Measurements from ENCODE around the gene HNRNPA3.
A peak's percentile ranks its signal among the peaks of the same experiment; 100 is the strongest.
"Not testable (repeated sequence)": the region's sequence is repeated elsewhere in the genome, so short reads cannot be mapped to it uniquely, and the experiment has no call there.

The HNRNPA3 gene

DNA sequence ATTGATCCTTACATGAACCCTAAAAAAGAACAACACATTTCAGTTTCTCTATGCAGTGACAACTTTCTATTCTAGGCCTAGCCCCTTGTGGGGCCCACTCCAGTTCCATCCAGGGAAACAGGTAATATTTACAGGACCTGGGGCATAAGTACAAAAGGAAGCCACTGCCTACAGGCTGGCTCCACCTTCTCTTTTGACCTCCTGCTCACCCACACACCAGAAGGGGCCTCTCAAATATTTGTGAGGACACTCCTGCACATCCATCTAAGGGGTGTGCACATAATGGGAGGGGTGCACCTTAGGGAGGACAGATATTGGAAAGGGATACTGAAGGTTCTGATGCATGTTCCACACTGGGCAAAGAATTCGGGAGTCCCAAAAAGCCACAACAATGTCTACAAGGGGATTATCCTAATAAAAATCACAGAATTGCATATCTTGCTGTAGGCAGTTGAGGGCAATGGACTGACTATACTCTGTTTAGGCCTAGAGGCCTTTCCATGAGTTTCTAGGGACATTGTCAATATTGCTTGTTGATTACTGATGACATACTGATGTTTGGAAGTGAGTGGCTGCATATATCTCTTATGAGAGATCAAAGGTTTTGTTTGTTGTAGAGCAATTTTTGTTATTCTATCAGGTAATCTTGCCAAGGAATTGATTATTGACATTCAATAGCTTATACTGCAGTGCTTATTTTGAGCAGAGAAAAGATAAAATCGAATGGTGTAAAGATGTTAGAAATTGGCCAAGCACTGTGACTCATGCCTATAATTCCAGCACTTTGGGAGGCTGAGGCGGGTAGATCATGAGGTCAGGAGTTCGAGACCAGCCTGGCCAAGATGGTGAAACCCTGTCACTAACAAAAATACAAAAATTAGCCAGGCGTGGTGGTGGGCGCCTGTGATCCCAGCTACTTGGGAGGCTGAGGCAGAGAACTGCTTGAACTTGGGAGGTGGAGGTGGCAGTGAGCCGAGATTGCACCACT is 23.8 kb upstream of the HNRNPA3 start:
- DNase-seq, result no peak

- no peak for DNase-seq
These were observed 21.7 kb upstream of the HNRNPA3 start for GRCh38 chr2:177190941-177191340.

DNA sequence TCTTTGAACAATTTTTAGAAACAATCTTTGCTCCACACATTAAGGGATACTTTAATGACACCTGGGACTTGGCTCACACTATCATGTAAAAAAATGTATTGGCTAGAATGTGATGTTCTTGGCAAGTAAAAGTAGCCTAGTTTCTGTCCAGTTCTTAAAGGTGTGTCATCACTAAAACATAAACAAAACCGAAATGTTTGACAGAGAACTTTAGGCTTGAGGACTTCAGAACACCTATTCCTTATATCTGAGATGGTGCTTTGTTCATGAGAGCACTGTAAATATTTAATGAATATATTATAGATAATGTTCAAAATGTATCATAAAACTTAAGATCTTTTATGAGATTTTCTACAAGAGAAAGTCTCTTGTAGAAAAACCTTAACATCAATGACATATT is 19.8 kb upstream of the HNRNPA3 start:
- DNase-seq, result no peak

DNA sequence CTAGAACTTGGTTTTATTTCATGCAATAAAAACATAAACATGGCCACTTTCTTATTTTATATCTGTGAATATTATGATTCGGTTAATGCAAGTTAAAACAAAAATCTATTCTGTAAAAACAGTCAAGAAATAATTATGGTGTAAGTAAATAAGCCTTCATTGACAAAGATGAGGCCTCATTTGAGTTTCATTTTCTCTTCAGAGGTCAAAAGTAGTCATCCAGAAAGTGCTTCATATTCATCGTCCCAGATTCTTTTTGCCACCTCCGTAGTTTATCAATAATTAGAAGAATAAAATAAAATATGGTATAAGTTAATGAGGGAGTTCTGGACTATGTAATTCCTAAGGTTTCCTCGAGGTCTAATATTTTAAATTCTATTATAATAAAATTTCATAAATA is 19.4 kb upstream of the HNRNPA3 start:
- no peak for DNase-seq

DNA sequence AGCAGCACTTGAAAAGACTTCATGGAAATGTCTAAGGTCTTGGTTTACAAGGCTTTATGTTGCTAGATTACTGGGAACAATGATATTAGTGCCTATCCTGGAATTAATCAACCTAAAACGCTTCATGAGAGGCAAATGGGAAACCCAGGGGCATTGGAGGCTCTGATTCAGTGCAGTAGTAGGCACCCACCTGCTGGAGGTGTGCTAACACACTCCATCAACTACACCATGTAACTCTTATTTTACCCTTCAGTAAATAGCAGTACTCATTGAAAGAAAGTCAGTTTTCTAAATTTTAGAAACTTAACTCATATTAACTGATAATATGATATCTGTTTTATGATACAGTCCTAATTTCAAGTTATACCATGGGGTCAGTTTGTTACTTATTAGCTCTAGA is 17.4 kb upstream of the HNRNPA3 start:
- DNase-seq, result no peak

DNA sequence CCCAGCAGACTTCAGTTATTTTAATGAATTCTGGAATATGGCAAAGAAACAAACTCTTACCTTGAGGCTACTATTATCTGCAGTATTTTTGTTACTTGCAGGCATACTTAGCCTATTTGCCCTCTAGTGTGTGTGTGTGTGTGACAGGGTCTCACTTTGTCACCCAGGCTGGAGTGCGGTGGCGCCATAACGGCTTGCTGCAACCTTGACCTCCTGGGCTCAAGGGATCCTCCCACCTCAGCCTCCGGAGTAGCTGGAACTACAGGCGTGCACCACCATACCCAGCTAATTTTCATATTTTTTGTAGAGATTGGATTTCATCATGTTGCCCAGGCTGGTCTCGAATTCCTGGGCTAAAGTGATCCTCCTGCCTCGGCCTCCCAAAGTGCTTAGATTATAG is 12.2 kb upstream of the HNRNPA3 start:
- DNase-seq, result not testable (repeated sequence)

GRCh38 chr2:177201919-177202346 is 10.7 kb upstream of the HNRNPA3 start:
- DNase-seq, result no peak

DNA sequence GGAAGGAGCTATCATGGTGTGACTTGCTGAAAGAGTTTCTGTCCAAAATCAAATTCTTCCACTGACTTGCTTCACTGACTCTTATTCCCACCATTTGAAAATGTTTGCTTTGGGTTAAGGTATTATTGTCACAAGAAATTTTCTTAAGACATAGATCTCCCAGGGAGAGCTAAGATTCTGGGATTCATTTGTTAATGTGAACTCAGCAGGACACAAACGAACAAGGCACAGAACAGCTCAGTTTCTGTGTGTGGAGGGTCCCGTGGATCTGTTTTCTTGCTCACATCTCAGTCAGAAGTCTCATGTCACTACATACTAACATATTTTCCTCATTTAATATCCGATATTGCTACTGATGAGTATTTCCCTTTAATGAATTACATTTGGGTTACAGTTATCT is 8.2 kb upstream of the HNRNPA3 start:
- no peak for DNase-seq

GRCh38 chr2:177207101-177207500 is 5.5 kb upstream of the HNRNPA3 start:
- no peak for DNase-seq

GRCh38 chr2:177211169-177211568 is 1.4 kb upstream of the HNRNPA3 start:
- no peak for DNase-seq

- peak; percentile 59 for DNase-seq
These were observed 953 bp upstream of the HNRNPA3 start for GRCh38 chr2:177211576-177212105.

DNA sequence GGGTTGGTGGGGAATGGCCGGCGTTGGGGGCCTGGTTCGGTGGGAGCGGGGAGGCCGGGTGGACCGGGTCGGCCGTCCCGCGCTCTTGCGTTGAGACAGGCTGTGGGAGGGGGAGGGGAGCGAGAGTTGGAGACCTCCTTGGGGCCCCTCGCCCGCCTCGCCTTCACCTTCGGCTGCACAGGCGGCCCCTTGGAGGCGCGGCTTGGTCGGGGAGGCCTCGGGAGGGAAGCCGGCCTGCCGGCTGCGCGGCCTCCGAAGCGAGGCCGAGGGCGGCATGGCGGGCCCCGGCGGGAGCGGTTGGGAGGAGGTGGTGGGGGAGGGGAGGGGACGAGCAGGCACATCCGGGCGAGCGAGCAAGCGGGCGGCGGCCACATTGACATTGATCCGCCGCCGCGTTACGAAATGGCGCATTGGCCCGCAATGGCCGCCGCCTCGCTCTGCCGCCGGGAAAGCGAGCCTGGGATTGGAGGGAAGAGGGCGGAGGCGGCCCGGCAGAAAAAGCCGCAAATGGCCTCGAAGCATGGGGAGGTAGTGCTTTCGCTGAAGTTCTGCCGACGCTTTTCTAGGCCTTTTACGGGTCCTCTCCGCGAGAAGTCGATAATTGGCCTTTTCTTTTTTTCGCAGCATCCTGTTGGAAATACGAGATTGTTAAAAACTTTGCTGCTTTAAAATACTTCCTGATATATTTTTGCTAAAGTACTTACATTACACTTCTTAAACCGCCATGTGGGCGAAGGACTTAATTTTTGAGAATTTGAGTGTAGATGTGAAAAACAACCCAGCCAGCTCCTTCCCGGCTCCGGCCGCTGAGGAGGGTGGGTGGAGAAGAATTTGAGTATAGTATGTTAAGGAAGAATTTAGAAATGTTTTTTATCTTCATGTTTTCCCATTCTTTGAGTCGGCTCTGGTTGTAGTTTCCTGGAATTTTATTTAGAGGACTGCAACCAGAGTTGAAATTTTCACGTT is 580 bp downstream of the HNRNPA3 start:
- DNase-seq, result peak; percentile 94

GRCh38 chr2:177217247-177217843 is 4.8 kb downstream of the HNRNPA3 start:
- DNase-seq, result no peak

DNA sequence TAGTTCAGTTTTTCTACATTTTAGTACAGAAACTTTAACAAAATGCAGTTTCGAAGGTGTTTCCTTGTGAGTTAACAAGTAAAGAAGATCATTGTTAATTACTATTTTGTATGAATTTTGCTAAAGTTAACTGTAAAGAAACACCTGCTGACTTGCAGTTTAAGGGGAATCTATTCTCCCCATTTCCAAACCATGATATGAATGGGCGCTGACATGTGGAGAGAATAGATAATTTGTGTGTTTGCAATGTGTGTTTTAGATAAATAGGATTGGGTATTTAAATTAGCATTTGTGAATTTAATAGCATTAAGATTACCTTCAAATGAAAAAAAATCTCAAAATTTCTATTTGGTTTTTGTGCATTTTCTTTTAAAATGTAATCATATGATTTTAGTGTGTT is 7.2 kb downstream of the HNRNPA3 start:
- not testable (repeated sequence) for DNase-seq

GRCh38 chr2:177221534-177221933 is 8.9 kb downstream of the HNRNPA3 start:
- DNase-seq, result no peak

- no peak for DNase-seq
These were observed 9.4 kb downstream of the HNRNPA3 start for GRCh38 chr2:177221970-177222369.

DNA sequence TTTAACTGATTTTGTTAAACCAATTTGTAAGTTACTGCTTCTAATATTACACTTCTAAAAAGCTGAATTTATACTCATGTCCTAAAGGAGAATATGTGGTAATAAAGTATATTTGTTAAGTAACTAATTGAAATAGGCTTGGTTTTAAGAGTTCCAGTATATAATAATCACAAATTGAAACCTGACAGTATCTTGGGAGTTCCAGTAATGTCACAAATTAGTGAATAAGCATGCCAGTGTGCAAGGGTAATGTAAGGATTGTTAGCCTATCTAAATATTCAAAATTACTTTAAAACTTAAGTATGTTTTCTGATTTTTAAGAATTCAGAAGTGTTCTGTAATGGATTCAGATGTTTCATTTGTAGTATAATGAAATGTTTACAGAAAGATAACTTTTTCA is 10.8 kb downstream of the HNRNPA3 start:
- not testable (repeated sequence) for DNase-seq

- no peak for DNase-seq
These were observed 13.4 kb downstream of the HNRNPA3 start for GRCh38 chr2:177225965-177226360.

- DNase-seq, result no peak
These were observed 17.0 kb downstream of the HNRNPA3 start for GRCh38 chr2:177229442-177230242.

GRCh38 chr2:177231270-177231669 is 18.7 kb downstream of the HNRNPA3 start:
- DNase-seq, result no peak

DNA sequence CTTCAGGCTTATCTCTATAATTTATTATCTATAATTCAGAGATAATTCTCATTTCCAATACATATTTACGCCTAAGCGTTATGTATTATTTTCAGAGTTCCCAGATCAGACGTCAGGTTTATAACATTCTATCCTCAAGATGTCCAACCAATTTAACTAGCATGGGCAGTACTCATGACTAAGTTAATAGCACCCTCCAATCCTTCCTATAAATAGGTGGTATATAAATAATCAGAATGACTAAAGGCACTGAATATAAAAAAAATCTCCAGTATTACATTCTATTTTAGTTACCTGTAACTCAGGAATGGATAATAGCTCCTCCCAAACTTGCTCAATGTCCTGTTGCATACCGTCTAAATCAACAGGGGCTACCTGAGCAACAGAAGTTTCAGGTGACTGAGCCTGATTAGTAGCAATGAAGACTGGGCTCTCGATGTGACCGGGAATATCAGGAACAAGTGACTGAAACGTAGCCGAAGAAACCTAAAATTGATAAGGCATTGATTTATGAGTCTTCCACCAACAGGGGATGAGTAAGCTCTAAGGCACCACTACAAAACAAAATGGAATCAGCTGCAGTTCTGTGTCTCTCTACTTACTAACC is 19.6 kb downstream of the HNRNPA3 start:
- no peak for DNase-seq

All from hematopoietic multipotent progenitor cell treated with erythropoietin and hydrocortisone succinate and interleukin-3 and kit ligand, for 6 days (in vitro differentiated cells).